Activated B cell treated with CpG ODN at 0.5 μM for 24 hours (primary cell): Measurements from ENCODE around the gene SEPSECS. TPM values are rescaled to one million over a fixed set of nuclear protein-coding genes. Genes with fewer than 3 reads are reported as not detected.

Source experiments
- ATAC-seq: fragments of 200-7000 bp; cut with Tn5 transposase; one replicate; pipeline ENCODE4 v1.10.0; 2021; ENCODE audit warnings: low read depth, mild to moderate bottlenecking, moderate library complexity
- CTCF ChIA-PET: fragments of 350-600 bp; sonication (Branson Sonifier 250); formaldehyde crosslinking; loops from one replicate; lab custom pipeline; 2021; ENCODE audit warnings: antibody characterized with exemption; lab: Charles Lee
- POLR2A ChIA-PET: fragments of 350-600 bp; sonication (Branson Sonifier 250); formaldehyde crosslinking; loops from one replicate; lab custom pipeline; 2021; ENCODE audit warnings: antibody characterized with exemption; lab: Charles Lee
- DNase-seq: peaks from one replicate; pipeline ENCODE4 v3.0.0; 2022
- H3K27ac Mint-ChIP-seq: one replicate; pipeline ENCODE4 v1.8.0; 2020; ENCODE audit warnings: mixed read lengths
- H3K27me3 Mint-ChIP-seq: one replicate; pipeline ENCODE4 v1.8.0; 2021; ENCODE audit warnings: mixed read lengths
- H3K36me3 Mint-ChIP-seq: one replicate; pipeline ENCODE4 v1.8.0; 2021; ENCODE audit warnings: low read depth, mixed read lengths
- H3K4me1 Mint-ChIP-seq: one replicate; pipeline ENCODE4 v1.8.0; 2021; ENCODE audit warnings: mixed read lengths
- H3K4me3 Mint-ChIP-seq: one replicate; pipeline ENCODE4 v1.8.0; 2020; ENCODE audit warnings: mild to moderate bottlenecking, mixed read lengths
- H3K9me3 Mint-ChIP-seq: one replicate; pipeline ENCODE4 v1.8.0; 2020; ENCODE audit warnings: mixed read lengths
- CTCF ChIP-seq: fragments of 200-600 bp; IDR thresholded peaks from one replicate; pipeline ENCODE4 v1.8.0; 2022; ENCODE audit warnings: antibody characterized with exemption, mild to moderate bottlenecking
- intact Hi-C: fragments of 100-400 bp; cut with micrococcal nuclease; formaldehyde crosslinking; loops from one replicate; pipeline ENCODE4 v1.15.1; 2024
- total RNA-seq: library from RNA; stranded (reverse); gene quantifications from 2 replicates; pipeline ENCODE4 v1.2.3, GENCODE V29; 2022

The SEPSECS gene
- total RNA-seq, 1 donor from 2014 or later: 12.4 TPM

GRCh38 chr4:25112366-25112994 is 47.8 kb downstream of the SEPSECS start:
- ATAC-seq: no peak
- no peaks in the 10 kb centered on the region for H3K36me3 Mint-ChIP-seq
- H3K27me3 Mint-ChIP-seq: no peaks in the 10 kb centered on the region
- ChIA-PET POLR2A (no interaction called here), CTCF (no interaction called here)
- no peak for DNase-seq
- intact Hi-C loops: no loop called here
- no peak overlapping the region for H3K4me3 Mint-ChIP-seq
- TF ChIP-seq CTCF: no peak
- no peaks in the 10 kb centered on the region for H3K4me1 Mint-ChIP-seq
- H3K9me3 Mint-ChIP-seq: no peaks in the 10 kb centered on the region
- H3K27ac Mint-ChIP-seq: no peak overlapping the region

DNA sequence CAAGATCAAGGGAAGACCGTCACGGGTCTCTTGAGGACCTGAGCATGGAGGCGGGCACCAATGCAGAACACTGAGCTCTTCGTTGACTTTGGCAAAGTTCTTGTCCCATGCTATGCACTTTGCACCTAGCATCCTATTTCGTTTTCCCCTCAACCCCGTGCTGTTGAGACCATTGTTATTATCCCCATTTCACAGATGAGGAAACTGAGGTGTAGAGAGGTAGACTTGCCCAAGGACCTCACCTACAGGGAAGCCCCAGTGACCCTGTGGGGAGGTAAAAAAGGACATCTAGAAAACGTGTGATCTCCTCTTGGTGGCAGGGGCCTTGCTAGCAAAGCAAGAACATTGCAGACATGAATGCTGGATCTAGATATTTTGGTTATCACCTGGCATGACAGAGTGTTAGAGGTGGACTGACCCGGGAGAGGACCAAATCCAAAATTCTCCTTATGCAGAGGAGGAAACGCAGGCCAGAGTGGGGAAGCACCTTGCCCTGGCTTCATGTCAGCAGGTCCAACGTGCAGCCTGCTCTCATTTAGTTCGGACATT is 48.5 kb downstream of the SEPSECS start:
- Mint-ChIP-seq H3K27ac (no peak overlapping the region), H3K4me3 (no peak overlapping the region)
- no peak for TF ChIP-seq CTCF

GRCh38 chr4:25110527-25111329 is 49.5 kb downstream of the SEPSECS start:
- Mint-ChIP-seq H3K9me3 (no peaks in the 10 kb centered on the region), H3K4me1 (no peaks in the 10 kb centered on the region), H3K27me3 (no peaks in the 10 kb centered on the region), H3K27ac (no peak overlapping the region), H3K36me3 (no peaks in the 10 kb centered on the region), H3K4me3 (no peak overlapping the region)
- DNase-seq (no peak), ATAC-seq (no peak)
- ChIA-PET POLR2A (no interaction called here), CTCF (no interaction called here)
- no peak for TF ChIP-seq CTCF
- intact Hi-C loops: no loop called here

More for the DNA sequence above, 48.5 kb downstream of the SEPSECS start:
- CTCF ChIA-PET: no interaction called here
- POLR2A ChIA-PET: no interaction called here
- Mint-ChIP-seq H3K4me1 (no peaks in the 10 kb centered on the region), H3K9me3 (no peaks in the 10 kb centered on the region), H3K27me3 (no peaks in the 10 kb centered on the region), H3K36me3 (no peaks in the 10 kb centered on the region)
- ATAC-seq (no peak), DNase-seq (no peak)
- intact Hi-C loops: no loop called here

GRCh38 chr4:25109511-25109910 is 50.7 kb downstream of the SEPSECS start:
- H3K9me3 Mint-ChIP-seq: no peaks in the 10 kb centered on the region
- H3K27ac Mint-ChIP-seq: no peak overlapping the region
- no peak overlapping the region for H3K4me3 Mint-ChIP-seq
- peaks cover 2% of the 10 kb centered on the region for H3K27me3 Mint-ChIP-seq
- intact Hi-C loops: no loop called here
- CTCF ChIA-PET: no interaction called here
- no peaks in the 10 kb centered on the region for H3K4me1 Mint-ChIP-seq
- POLR2A ChIA-PET: no interaction called here
- DNase-seq: no peak
- TF ChIP-seq CTCF: no peak
- H3K36me3 Mint-ChIP-seq: no peaks in the 10 kb centered on the region
- no peak for ATAC-seq

DNA sequence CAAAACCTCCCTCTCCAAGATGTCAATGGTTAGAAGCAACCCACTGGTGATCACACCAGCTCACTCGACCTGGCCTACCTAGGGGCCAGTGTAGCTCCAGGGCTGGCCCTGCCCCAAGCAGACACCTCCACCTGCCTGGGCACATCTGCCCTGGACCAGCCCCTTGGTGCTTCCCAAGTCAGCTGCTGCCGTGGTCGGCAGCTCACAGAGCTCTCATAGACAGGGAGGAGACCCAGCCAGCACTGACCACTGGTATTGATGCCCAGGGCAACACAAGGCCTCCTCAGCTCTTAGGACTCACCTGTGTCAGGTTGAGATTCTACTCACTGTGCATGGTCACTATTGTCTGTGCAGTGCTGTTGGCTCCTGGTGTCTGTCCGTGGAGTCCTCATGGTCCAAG is 51.7 kb downstream of the SEPSECS start:
- no peaks in the 10 kb centered on the region for H3K4me1 Mint-ChIP-seq
- intact Hi-C loops: no loop called here
- no peak overlapping the region for H3K27ac Mint-ChIP-seq
- ATAC-seq (no peak), DNase-seq (no peak)
- CTCF ChIA-PET: no interaction called here
- H3K27me3 Mint-ChIP-seq: peaks cover 4% of the 10 kb centered on the region
- no peak for TF ChIP-seq CTCF
- POLR2A ChIA-PET: no interaction called here
- H3K4me3 Mint-ChIP-seq: no peak overlapping the region
- no peaks in the 10 kb centered on the region for H3K9me3 Mint-ChIP-seq
- H3K36me3 Mint-ChIP-seq: no peaks in the 10 kb centered on the region
